HG02943 (cell line): ENCODE measurements around the gene SF3B6.

Source experiments
- ATAC-seq: cut with Tn5 transposase; IDR thresholded peaks from one replicate; pipeline ENCODE4 v1.9.1; 2021; ENCODE audit warnings: mild to moderate bottlenecking, low read depth, moderate library complexity; ENCODE audit not compliant: unreplicated experiment

Gene SF3B6

DNA sequence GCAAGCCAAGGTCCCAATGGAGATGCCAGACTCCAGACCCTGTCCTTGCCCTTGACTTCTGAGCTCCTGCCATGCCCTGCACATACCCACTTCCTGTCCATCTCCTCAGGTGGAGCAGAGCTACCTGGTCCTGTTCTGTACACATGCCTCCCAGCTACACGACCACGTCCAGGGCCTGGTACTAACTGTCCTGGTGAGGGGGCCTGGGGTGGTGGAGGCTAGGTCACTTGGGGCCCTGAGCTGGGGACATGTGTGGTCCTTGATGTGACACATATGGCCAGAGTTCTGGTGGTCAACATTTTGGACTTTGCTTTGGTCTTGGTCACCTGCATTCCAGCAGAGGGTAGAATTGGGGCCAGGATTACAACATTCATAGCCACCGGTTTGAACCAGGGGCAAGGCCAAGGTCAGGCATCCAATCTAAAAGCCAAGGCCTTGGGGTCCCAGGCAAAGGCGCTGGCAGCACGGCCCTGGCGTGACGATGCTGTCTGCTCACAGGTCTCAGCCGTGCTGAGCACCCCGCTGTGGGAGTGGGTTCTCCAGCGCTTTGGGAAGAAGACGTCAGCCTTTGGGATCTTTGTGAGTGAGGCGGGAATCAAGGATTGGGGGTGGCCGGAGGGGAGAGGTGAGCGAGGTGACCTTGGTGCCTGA is 53.7 kb downstream of the SF3B6 start:
- no peak for ATAC-seq

DNA sequence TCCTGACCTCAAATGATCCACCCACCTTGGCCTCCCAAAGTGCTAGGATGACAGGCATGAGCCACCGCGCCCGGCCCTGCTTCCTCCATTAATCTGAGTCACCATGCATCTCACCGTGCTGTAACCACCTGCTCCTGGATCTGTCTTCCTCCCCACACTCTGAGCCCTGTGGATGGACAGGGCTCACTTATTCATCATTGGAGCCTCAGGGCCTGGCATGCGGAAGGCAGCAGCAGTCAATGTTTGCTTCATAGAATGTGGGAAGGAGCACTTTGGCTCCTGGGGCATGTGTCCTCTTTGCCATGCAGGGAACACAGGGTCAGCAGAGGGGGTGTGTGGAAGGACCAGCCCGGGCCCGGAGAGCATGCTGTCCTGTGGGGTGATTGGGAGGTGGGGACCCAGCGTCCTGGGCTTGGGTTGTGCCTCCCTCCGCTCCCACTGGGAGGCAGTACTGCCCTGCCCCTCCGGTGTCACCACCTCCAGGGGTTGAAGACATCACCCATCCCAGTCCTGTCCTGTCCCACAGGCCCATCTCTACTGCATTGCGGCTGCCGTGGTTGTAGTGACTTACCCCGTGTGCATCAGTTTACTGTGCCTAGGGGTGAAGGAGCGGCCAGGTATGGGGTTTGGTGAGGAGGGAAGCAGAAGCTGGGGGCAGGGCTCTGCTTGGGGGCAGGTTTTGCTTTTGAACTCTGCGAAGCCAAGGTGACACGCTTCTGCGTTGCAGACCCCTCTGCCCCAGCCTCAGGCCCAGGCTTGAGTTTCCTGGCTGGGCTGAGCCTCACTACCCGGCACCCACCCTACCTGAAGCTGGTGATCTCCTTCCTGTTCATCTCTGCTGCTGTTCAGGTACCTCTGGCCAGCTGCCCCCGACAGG is 54.8 kb downstream of the SF3B6 start:
- ATAC-seq = no peak

- ATAC-seq = no peak
These were observed 55.9 kb downstream of the SF3B6 start for GRCh38 chr2:24020244-24020643.

GRCh38 chr2:24019729-24020128 is 56.4 kb downstream of the SF3B6 start:
- ATAC-seq = no peak

DNA sequence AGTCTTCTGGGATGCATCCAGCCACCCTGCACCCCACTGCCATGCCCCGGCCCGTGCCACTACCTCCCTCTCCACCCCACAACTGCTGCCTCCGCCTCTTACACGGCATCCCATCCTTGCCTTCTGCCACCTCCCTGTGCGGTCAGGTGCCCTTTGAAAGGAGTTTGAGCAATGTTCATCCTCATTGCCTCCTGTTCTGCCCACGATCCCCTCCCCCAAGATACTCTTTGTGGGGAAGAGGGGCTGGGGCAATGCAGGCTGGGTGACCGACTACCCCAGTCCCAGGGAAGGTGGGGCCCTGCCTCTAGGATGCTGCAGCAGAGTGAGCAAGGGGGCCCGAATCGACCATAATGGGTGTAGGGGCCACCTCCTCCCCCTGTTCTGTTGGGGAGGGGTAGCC is 57.9 kb downstream of the SF3B6 start:
- no peak for ATAC-seq

GRCh38 chr2:24017711-24018110 is 58.4 kb downstream of the SF3B6 start:
- ATAC-seq = no peak
